Measurements from ENCODE around the gene PTPRJ.

- TF ChIP-seq POLR2AphosphoS5 (IDR thresholded peaks at IDR 0.05): no peak
- no peak for TF ChIP-seq CTCF (IDR thresholded peaks at IDR 0.05 in 8 of 11, conservative IDR thresholded peaks at IDR 0.05 in 3 of 11)
- TF ChIP-seq POLR2A (IDR thresholded peaks at IDR 0.05): no peak
Measured at GRCh38 chr11:48163360-48164100, 183.2 kb downstream of the PTPRJ start.
